GM12892 (cell line): ENCODE results near the gene TTC31.

Experiments
- POLR2A ChIP-seq: IDR thresholded peaks from 2 replicates; pipeline ENCODE4 v1.6.1; 2011; ENCODE audit warnings: low read depth, low read length, control low read depth
- POLR2AphosphoS5 ChIP-seq: IDR thresholded peaks from 2 replicates; pipeline ENCODE4 v1.6.1; 2011; ENCODE audit warnings: low read depth, low read length, control low read depth
- TAF1 ChIP-seq: IDR thresholded peaks from 2 replicates; pipeline ENCODE4 v1.6.1; 2011; ENCODE audit warnings: low read depth, mild to moderate bottlenecking, control low read depth, low read length, borderline replicate concordance

DNA sequence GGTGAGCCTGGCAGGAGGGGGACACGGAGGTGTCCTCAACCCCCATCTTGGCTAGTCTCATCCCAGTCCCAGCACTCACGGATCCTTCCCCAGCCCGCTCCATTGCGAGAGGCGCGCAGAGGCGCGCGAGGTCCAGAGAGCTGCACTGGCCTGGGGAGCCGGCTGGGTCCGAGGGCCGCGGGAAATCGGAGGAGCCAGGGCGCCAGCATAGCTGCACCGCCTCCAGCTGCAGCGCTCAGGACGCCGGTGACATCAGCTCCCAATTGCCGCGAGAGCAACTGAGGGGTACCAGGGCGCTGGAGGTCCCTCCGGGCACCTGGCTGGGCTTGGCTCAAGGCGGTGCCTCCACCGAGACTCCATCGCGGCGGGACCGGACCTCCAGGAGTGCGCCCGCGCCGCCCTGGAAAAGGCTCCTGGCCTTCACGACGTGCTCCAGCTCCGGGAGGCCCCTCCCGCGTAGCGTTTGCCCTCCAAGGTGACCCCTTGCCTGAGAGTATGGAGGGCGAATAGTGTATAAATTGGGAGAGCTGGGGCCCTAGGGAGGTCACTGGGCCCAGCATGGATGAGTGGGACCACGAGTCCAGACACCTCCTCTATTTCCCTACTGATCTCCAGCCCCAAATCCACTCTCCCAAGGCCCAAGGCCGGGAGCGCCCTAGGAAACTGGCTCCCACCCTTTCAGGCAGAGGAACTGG lies 46.6 kb upstream of the TTC31 start:
- no peak for TF ChIP-seq POLR2AphosphoS5
- no peak for TF ChIP-seq TAF1
- no peak for TF ChIP-seq POLR2A
